ENCODE results near the gene TRPV6. TPM values are rescaled to one million over a fixed set of nuclear protein-coding genes. Genes with fewer than 3 reads are reported as not detected.

The TRPV6 gene
- total RNA-seq, 6 donors from 2014 or later = 0.23 to 1.5 (median 0.68) TPM

DNA sequence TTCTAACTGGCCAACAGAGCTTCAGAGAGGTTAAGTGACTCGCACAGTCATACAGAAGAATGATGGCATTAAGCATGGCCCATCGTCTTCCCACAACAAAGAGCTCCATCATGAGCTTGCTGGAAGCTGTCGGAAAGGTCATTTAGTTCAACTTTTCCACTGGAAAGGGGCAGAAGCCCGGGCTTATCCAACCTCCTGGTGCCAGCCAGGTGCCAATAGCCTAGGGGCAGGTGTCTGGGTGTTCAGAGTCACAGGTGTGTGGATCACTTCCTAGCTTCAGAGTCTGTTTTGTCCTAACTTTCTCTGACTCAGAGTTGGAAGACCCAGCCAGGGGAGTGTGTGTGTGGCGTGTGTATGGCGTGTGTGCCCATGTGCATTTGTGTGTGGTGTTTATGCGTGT, 1.3 kb upstream of the TRPV6 start:
- WGBS, 2 donors = 64 to 76% methylated on average over 6 to 7 of the region's 7 CpGs

DNA sequence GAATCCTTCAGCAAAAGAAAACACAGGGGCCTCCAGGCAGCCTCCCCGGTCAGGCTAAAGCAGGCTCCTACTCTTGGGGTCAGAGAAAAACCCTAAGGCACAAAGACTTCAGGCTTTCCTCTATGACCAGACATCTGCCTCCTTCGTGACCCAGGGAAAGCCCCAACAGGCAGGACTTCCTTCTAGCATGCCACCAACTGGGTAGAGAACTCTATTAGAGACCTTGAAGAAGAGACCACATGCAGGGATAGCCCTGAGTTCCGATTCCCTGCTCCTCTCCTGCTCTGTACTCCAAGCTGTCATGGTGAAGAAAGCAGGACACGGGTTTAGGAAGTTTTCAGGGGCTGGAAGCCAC, 1.3 kb downstream of the TRPV6 start:
- TF ChIP-seq, protein P1, sequence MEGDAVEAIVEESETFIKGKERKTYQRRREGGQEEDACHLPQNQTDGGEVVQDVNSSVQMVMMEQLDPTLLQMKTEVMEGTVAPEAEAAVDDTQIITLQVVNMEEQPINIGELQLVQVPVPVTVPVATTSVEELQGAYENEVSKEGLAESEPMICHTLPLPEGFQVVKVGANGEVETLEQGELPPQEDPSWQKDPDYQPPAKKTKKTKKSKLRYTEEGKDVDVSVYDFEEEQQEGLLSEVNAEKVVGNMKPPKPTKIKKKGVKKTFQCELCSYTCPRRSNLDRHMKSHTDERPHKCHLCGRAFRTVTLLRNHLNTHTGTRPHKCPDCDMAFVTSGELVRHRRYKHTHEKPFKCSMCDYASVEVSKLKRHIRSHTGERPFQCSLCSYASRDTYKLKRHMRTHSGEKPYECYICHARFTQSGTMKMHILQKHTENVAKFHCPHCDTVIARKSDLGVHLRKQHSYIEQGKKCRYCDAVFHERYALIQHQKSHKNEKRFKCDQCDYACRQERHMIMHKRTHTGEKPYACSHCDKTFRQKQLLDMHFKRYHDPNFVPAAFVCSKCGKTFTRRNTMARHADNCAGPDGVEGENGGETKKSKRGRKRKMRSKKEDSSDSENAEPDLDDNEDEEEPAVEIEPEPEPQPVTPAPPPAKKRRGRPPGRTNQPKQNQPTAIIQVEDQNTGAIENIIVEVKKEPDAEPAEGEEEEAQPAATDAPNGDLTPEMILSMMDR (IDR thresholded peaks at IDR 0.05) = no peak
- TF ChIP-seq POLR2A (IDR thresholded peaks at IDR 0.05) = no peak
- no peak for TF ChIP-seq EP300 (IDR thresholded peaks at IDR 0.05)
- no peak for TF ChIP-seq POLR2AphosphoS5 (IDR thresholded peaks at IDR 0.05)
- WGBS, 2 donors = 78 to 79% methylated on average over 2 to 4 of the region's 4 CpGs
- no peaks in the 10 kb centered on the region for H3K36me3 ChIP-seq

More for the DNA sequence above, 1.3 kb upstream of the TRPV6 start:
- Histone ChIP-seq H3K36me3 (no peaks in the 10 kb centered on the region), H3K9me3 (no peaks in the 10 kb centered on the region), H3K27ac (no peak overlapping the region), H3K27me3 (no peaks in the 10 kb centered on the region), H3K4me1 (no peaks in the 10 kb centered on the region), H3K4me3 (no peak overlapping the region)
- DNase-seq (no peak), ATAC-seq (ENCODE audit: low FRiP score in 2 of 2) (no peak)
- TF ChIP-seq EP300 (IDR thresholded peaks at IDR 0.05) (no peak), POLR2AphosphoS5 (IDR thresholded peaks at IDR 0.05) (no peak), POLR2A (IDR thresholded peaks at IDR 0.05) (no peak)
- TF ChIP-seq, protein P1 (IDR thresholded peaks at IDR 0.05) = no peak

DNA sequence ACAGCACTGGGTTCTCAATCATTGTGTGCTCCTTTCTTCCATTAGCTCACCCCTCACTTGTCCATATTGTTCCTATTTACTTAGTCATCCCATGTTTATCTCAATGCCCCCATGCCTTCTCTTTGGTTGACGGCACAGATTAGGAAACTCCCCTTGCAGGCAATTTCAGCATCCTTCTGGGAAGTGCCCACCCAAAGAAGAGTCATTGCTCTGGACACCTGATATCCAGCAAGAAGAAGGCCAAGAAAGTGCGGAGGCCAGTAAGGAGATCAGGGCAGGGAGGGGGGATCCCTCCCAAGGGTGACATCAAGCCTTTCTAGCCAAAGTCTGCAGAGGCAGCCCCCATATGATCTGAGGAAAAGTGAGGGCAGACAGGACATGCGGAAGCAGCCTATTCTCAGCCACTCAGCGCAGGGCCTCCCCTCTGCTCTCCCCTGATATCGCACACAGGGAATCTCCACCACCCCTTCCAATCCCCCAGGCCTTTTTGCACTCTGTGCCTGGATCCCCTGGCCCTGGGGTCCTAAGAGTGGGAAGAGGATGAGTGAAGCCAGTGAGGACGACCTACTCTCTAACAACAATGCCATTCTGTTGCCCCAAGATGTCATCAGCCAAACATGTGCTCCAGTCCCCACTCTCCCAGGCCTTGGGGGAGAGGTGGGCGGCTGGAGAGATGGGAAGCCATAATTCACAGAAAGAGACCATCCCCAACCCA, 1.8 kb downstream of the TRPV6 start:
- no peak overlapping the region for H3K27ac ChIP-seq
- no peaks in the 10 kb centered on the region for H3K27me3 ChIP-seq
- no peak overlapping the region for H3K4me3 ChIP-seq
- H3K36me3 ChIP-seq = no peaks in the 10 kb centered on the region
- TF ChIP-seq POLR2AphosphoS5 (IDR thresholded peaks at IDR 0.05) (no peak), EP300 (IDR thresholded peaks at IDR 0.05) (no peak), POLR2A (IDR thresholded peaks at IDR 0.05) (no peak)
- TF ChIP-seq, protein P1 (IDR thresholded peaks at IDR 0.05) = no peak
- DNase-seq = no peak
- no peaks in the 10 kb centered on the region for H3K9me3 ChIP-seq
- H3K4me1 ChIP-seq = no peaks in the 10 kb centered on the region
- ATAC-seq (ENCODE audit: low FRiP score in 2 of 2) = no peak
- WGBS, 2 donors = 78 to 83% methylated on average over 5 to 7 of the region's 7 CpGs

More for the DNA sequence above, 1.3 kb downstream of the TRPV6 start:
- ATAC-seq (ENCODE audit: low FRiP score in 2 of 2) (no peak), DNase-seq (no peak)
- Histone ChIP-seq H3K4me1 (no peaks in the 10 kb centered on the region), H3K4me3 (no peak overlapping the region), H3K9me3 (no peaks in the 10 kb centered on the region), H3K27ac (no peak overlapping the region), H3K27me3 (no peaks in the 10 kb centered on the region)

DNA sequence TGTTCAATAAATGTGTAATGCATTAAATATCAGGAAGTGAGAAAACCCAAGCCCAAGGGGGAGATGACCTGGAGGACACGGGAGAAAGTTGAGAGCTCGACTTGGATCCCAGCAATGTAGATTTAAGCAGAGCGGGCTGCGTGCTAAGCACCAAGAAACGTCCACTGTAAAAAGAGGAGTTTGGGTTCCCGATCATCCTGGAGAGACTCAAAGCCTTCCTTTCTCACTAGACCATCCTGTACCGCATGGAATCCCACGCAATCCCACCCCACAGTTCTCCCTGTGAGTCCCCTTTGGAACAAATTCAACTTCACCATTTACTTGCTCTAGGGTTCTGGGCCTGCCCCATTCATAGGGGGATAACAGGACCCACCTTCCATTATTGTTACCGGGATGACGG, 2.4 kb downstream of the TRPV6 start:
- ATAC-seq (ENCODE audit: low FRiP score in 2 of 2) (no peak), DNase-seq (no peak)
- Histone ChIP-seq H3K27me3 (no peaks in the 10 kb centered on the region), H3K4me3 (no peak overlapping the region), H3K36me3 (no peaks in the 10 kb centered on the region), H3K9me3 (no peaks in the 10 kb centered on the region), H3K27ac (no peak overlapping the region), H3K4me1 (no peaks in the 10 kb centered on the region)
- TF ChIP-seq, protein P1 (IDR thresholded peaks at IDR 0.05) = no peak
- TF ChIP-seq POLR2AphosphoS5 (IDR thresholded peaks at IDR 0.05) (no peak), POLR2A (IDR thresholded peaks at IDR 0.05) (no peak), EP300 (IDR thresholded peaks at IDR 0.05) (no peak)
- 87 to 92% methylated on average over 10 of the region's 10 CpGs for WGBS, 2 donors

DNA sequence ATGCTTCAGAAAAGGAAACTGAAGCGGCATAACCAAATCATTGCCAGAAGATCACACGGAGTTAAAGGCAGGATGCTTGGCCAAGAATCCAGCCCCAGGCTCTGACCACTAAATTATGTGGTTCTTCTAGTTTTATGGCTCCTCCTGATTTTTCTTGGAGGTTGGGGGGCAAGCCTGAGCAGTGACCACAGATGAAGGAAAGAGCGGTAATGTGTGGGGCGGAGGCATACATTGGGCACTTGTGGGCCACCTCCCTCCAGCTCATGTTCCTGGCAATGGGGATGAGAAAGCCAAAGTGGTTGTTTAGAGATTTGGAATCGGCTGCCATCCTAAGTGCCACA, 3.2 kb downstream of the TRPV6 start:
- TF ChIP-seq EP300 (IDR thresholded peaks at IDR 0.05) = no peak
- TF ChIP-seq POLR2A (IDR thresholded peaks at IDR 0.05) = no peak
- TF ChIP-seq, protein P1 (IDR thresholded peaks at IDR 0.05) = no peak
- Histone ChIP-seq H3K4me3 (no peak overlapping the region), H3K9me3 (no peaks in the 10 kb centered on the region), H3K36me3 (no peaks in the 10 kb centered on the region), H3K27me3 (no peaks in the 10 kb centered on the region), H3K27ac (no peak overlapping the region), H3K4me1 (no peaks in the 10 kb centered on the region)
- DNase-seq (no peak), ATAC-seq (ENCODE audit: low FRiP score in 2 of 2) (no peak)
- 71 to 77% methylated on average over 5 of the region's 5 CpGs for WGBS, 2 donors
